PFSK-1 (cell line): ENCODE data around the gene RASSF3.

Experiments used
- POLR2AphosphoS5 ChIP-seq: IDR thresholded peaks from 2 replicates; pipeline ENCODE4 v1.6.1; 2012; ENCODE audit warnings: low read depth, mild to moderate bottlenecking, control low read depth, low read length, moderate library complexity
- TAF1 ChIP-seq: IDR thresholded peaks from 2 replicates; pipeline ENCODE4 v1.6.1; 2012; ENCODE audit warnings: low read length, control low read depth, borderline replicate concordance; ENCODE audit not compliant: insufficient read depth
- TF ChIP-seq, protein P1 (sequence below), 2 experiments: IDR thresholded peaks; 2 replicates each; pipeline versions ENCODE4 v1.6.1 to v1.8.0; 2011 to 2012; ENCODE audit warnings: low read depth in 2 of 2, low read length in 2 of 2, control low read depth in 1 of 2, inconsistent platforms in 1 of 2, mild to moderate bottlenecking in 1 of 2, moderate library complexity in 1 of 2; ENCODE audit not compliant: insufficient read depth in 1 of 2

DNA sequence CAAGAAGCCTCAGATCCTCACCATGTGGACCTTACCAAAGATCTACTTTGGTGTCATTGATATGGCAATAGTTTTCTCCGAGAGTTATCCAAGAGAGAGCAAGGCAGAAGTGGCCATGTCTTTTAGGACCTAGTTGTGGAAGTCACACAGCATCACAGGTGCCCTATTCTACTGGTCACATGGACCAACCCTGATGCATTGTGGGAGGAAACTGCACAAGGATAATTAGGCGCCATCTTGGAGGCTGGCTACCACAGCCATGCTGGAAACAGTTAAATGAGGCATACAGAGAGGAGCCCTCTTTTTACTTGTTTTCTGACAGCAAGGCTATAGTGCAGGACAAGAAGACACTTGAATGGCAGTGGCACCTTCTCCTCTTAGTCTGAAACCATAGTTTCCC, 99.1 kb downstream of the RASSF3 start:
- no peak for TF ChIP-seq TAF1
- TF ChIP-seq POLR2AphosphoS5 = no peak
- TF ChIP-seq, protein P1, sequence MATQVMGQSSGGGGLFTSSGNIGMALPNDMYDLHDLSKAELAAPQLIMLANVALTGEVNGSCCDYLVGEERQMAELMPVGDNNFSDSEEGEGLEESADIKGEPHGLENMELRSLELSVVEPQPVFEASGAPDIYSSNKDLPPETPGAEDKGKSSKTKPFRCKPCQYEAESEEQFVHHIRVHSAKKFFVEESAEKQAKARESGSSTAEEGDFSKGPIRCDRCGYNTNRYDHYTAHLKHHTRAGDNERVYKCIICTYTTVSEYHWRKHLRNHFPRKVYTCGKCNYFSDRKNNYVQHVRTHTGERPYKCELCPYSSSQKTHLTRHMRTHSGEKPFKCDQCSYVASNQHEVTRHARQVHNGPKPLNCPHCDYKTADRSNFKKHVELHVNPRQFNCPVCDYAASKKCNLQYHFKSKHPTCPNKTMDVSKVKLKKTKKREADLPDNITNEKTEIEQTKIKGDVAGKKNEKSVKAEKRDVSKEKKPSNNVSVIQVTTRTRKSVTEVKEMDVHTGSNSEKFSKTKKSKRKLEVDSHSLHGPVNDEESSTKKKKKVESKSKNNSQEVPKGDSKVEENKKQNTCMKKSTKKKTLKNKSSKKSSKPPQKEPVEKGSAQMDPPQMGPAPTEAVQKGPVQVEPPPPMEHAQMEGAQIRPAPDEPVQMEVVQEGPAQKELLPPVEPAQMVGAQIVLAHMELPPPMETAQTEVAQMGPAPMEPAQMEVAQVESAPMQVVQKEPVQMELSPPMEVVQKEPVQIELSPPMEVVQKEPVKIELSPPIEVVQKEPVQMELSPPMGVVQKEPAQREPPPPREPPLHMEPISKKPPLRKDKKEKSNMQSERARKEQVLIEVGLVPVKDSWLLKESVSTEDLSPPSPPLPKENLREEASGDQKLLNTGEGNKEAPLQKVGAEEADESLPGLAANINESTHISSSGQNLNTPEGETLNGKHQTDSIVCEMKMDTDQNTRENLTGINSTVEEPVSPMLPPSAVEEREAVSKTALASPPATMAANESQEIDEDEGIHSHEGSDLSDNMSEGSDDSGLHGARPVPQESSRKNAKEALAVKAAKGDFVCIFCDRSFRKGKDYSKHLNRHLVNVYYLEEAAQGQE (IDR thresholded peaks at IDR 0.05; ENCODE audit: insufficient read depth in 1 of 2, low read depth in 2 of 2, low read length in 2 of 2) = no peak
